HG03108 (cell line): Measurements from ENCODE around the gene UBE2G2.

ENCODE experiments used
- ATAC-seq: cut with Tn5 transposase; IDR thresholded peaks from one replicate; pipeline ENCODE4 v1.9.1; 2021; ENCODE audit warnings: moderate library complexity; ENCODE audit not compliant: unreplicated experiment

Gene UBE2G2

GRCh38 chr21:44753357-44753756 is 48.3 kb downstream of the UBE2G2 start:
- no peak for ATAC-seq

DNA sequence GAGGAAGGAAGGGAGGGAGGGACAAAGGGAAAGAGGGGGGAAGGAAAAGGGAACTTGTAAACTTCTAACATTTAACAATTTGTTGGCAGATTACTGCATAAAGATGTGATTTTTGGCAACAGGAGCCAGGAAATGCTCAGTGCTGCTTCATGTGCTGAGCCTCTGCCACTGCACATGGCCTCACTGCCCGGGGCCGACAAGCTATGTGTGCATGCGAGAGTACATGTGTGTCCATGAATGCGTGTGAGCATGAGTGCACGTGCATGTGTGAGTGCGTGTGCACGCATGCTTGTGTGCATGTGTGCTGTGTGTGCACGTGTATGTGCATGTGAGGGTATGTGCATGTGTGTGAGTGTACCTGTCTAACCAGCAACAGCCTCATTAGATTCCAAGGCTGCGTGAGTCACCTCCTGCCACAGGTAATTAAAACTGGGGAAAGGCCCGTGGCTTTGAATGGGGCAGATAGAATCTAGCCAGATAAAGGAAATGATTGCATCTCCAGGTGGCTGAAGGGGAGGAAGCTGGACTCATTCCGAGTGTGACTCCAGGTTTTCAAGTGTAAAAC is 48.9 kb downstream of the UBE2G2 start:
- ATAC-seq = no peak

GRCh38 chr21:44751799-44752636 is 49.6 kb downstream of the UBE2G2 start:
- no peak for ATAC-seq

DNA sequence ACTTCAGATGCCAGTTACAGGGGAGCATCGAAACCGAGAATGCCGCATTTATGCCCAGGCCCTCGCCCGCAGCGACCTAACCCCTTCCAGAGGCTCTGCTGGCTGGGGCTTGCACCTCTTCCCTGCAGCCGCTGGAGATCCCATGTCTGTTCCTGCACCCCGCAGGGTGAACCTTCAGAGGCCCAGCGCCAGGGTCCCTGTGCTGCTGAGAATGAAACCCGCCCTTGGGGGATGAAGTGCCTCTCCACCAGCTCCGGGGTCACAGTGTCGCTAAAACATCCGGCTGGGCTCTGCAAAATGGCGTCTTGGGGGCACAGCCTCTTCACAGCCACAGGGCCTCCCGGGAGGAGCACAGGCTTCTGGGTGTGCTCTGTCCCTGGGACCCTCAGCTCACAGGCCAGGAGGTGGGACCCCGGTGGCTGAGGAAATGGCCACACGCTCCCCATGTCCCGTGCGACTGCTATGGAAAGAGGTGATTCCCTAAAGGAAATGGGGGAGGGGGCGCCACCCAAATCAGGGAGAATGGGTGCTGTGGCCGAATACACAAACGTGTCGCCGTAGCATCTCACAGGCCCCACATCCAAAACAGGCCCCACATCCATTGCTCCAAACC is 50.3 kb downstream of the UBE2G2 start:
- ATAC-seq = no peak

GRCh38 chr21:44750675-44751025 is 51.0 kb downstream of the UBE2G2 start:
- ATAC-seq = no peak

GRCh38 chr21:44749759-44750674 is 51.6 kb downstream of the UBE2G2 start:
- no peak for ATAC-seq

DNA sequence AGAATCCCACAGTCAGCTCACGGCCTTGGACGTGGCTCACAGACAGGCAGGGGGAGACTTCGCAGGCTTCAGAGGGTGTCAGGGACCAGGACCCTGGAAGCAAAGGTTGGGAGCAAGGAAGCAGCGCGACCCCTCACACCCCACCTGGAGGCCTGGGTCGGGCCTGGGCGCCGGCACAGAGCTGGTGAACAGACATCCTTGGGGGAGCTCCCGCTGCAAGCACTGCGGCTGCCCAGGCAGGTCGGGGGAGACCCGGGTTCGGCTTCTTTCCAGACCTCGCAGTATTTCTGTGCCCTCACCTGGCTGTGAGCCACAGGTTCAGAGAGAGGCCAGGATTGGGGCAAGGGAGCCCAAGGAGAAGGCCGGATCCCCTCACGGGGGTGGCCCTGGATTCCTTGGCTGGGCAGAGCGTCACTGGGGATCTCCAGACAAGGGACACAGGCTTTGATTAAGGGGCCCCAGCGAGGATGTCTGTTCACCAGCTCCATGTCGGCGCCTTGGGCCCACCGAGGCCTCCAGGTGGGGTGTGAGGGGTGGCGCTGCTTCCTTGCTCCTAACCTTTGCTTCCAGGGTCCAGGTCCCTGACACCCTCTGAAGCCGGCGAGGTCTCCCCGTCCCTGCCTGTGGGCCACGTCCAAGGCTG is 52.4 kb downstream of the UBE2G2 start:
- no peak for ATAC-seq

GRCh38 chr21:44748621-44749020 is 53.0 kb downstream of the UBE2G2 start:
- ATAC-seq = no peak

GRCh38 chr21:44742418-44743153 is 59.0 kb downstream of the UBE2G2 start:
- ATAC-seq = no peak

DNA sequence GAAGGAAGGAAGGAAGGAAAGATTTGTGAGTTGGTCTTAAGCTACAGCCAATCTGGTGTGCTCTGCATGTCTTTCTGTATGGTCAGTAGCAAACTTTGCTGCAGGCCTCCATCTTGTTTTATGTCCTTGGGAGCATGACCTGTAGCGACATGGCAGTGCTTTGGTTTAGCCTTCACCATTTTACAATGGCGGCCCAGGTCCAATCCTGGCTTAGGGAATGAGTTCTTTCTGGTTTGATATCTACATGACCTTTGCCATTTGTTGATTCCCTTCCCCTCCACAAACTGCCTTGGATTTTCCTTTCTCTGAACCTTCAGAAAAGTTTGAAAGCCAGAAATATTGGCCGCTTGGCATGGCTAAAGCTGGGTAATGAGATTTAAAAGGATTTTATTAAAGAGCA is 59.7 kb downstream of the UBE2G2 start:
- no peak for ATAC-seq

DNA sequence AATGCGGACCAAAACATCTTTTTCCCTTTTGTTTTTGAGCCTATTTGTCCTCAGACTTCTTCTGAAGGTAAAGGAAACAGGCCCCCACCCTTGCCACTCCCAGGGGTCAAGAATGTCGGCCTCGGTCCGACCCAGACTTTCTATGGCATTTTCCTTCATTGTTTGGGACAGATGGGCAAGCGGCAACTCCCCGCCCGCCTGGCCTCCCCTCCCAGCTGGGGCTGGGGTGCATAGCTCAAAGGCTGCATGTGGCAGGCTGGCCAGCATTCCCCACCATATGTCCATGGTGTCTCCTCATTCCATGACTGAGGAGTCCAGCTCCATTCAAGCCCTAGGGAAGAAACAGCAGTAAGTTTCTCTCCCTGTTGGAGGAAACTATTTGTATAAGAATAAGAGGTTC is 60.9 kb downstream of the UBE2G2 start:
- no peak for ATAC-seq

- no peak for ATAC-seq
Measured at GRCh38 chr21:44739316-44739715, 62.3 kb downstream of the UBE2G2 start.

DNA sequence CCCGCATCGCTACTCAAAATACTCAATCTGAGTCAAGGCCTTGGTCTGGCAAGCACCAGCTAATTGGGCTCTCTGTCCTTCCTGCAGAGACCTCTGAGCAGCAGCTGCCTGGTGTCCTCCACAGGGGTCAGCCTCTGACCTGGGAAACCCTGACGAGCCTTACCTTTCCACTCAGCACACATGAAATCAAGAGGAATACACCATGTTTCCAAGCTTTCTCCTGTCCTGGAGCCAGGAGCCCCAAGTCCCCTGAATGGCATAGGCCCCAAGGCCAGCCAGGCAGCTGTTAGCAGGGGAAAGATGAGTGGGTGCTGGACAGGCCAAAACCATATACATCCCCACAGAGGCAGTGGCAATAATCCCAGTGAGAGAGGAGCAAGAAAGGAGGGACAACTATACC is 63.0 kb downstream of the UBE2G2 start:
- ATAC-seq = no peak

DNA sequence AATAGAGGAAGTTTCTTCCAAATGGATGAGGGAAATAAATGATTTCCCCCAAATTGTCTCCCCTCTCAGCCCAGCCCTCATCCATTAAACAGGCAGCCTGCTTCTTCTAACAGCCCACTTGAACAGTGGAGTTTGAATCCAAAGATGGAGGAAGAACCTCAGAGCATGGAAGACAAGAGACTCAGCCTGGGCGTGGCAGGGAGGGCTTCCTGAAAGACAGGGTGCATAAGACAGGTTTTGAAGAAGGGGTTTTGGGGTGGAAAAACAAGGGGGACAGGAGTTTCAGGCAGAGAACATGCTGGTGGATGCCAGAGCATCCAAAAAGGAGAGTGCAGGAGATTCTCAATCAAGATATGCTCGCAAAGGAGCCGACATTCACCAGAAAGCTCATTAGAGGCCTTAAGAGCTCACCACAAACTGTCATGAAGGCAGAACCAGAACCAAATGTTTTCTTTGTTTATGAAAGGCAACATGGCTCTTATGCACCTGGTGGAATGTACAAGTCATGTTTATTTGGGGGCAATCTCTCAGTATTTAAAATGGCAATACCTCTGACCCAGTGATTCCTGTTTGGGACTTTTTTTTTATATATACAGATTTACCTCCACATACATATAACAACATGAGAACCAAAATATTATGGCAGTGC is 63.8 kb downstream of the UBE2G2 start:
- no peak for ATAC-seq

- ATAC-seq = no peak
Measured at GRCh38 chr21:44736291-44737004, 65.2 kb downstream of the UBE2G2 start.

DNA sequence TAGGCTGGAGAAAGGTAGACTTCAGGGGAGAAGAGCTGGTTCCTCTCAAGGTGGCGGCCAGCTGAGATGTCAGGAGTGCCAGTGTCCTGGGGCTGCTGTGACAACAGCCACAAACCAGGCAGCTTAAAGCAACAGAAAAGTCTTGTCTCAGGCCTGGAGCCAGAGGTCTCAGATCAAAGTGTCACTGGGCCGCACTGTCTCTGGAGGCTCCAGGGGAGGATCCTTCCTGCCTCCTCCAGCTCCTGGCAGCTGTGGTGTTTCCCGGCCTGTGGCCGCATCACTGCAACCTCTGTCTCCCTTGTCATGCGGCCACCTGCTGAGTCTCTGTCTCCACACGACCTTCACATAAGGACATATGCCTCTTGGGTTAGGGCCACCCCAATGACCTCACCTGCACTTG is 65.8 kb downstream of the UBE2G2 start:
- no peak for ATAC-seq

- no peak for ATAC-seq
Measured at GRCh38 chr21:44734841-44735240, 66.8 kb downstream of the UBE2G2 start.

DNA sequence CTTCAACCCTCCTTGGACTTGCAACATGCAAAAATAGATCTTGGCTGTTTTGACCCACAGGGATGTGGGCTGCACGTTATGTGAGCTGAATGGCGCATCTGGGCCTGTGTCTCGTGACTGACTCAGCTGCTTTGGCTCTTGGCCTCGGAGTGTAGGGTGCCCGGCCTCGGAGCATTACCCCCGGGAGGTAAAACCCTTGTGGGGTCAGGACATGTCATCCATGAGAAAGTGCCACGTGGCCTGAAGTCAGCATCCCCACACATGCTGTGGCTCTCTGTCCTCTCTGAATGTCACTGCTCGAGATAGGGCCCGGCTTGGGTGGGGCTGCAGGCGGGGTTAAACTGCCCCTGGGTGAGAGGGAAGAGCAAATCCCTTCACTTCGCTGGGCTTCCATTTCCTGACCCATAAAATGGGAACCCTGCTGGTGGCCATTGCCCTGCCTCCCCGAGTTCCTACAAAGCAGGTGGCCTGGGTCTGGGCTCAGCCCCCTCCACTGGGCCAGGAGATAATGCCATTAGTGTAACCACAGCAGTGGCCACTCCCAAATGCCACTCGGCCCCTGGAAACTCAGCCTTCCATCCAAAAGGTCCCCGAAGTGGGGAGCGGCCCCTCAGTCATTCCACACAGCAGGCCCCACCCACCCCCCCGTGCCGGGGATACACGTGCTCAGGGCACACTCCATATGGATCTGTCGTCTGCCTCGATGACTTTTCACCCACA is 67.4 kb downstream of the UBE2G2 start:
- no peak for ATAC-seq
